HG03460 (cell line): Measurements from ENCODE around the gene LRRC32.
A peak's percentile ranks its signal among the peaks of the same experiment; 100 is the strongest.
"Not testable (repeated sequence)": the region's sequence is repeated elsewhere in the genome, so short reads cannot be mapped to it uniquely, and the experiment has no call there.

Source experiments
- ATAC-seq: cut with Tn5 transposase; IDR thresholded peaks from one replicate; pipeline ENCODE4 v1.9.1; 2021; ENCODE audit not compliant: unreplicated experiment

The LRRC32 gene

DNA sequence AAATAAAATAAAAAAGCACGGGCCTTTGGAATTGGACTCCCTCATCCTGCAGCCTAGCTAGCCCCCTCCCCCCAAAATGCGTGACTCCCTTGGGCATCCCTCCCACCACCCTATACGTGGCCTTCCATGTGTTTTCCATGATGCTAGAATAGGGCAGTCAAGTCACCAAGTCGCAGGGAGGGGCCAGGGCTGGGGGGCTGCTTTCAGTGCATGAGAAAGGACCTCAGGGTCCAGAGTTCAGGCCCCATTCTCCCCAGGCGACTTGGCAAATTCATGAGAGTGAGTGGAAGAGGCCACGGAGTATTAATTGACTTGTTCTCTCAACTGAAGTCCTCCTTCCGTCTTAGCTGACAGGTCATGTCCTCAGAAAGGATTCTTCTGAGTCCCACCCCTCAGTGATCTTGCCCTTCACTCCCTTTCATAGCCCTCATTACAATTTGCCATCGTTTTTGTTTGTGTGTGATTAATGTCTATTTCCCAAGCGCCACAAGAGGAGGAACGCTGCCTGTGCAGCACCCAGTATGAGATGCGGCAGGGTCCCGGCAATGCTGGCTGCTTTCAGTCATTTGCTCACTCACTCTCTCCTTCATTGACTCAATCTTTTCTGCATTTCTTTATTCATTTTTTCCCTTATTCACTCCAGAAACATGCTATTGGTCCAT, 17.4 kb downstream of the LRRC32 start:
- ATAC-seq, result no peak

DNA sequence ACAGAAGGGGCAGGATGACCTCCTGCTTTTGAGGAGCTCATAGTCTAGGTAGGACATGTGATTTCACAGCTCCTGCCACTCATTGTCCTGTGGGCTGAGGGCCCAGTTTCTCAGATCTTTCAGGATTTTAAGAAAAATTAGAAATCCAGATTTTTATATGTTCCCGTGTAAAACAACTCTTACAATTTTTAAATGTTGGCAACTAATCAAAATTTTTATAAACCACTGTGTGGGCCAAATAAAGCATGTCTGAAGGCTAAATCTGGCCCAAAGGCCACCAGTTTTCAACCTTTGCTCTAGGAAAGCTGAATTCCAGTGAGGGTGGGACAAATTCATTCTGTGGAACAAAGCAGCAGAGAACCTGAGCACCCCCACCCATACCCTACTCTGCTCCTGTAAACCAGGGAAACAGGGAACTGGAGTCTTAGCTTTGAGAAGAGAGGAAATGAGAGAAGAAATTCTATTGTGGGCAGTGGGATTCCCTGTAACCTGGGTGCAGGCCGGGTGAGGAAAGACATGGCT, 20.6 kb downstream of the LRRC32 start:
- ATAC-seq, result no peak

DNA sequence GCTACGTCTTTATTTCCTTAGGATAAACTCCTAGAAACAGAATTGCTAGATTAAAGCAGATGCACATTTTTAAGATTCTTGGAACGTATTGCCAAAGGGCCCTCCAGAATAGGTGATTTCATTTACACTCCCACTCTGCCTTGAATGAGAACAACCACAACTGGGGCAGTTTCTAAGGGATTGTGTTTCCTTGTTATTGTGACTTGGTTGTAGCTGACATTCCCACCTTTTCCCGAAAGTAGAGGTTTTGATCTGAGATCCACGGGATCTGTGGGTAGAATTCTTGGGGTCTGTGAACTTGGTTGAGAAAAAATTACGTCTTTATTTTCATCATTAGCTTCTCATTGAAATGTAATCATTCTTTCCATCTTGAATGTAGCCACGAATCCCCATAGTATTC, 21.5 kb downstream of the LRRC32 start:
- no peak for ATAC-seq

DNA sequence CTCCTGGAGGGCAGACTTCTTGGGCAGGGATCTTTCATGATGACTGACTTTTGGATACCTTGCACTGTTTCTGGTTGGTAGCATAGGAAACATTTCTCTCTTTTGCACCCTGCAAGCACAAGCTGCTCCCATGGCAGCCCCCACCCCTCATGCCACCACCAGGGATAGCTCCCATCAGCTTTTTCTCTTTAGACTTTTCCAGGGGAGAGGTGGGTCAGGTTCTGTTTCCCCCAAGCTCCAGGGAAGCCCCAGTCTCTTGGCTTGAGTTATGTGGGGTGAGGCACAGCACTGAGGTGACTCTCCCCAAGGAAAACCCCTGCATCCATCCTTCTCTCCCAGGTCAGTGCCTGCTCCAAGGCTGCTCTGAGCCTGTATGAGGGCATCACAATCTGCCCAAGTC, 22.5 kb downstream of the LRRC32 start:
- ATAC-seq, result no peak

DNA sequence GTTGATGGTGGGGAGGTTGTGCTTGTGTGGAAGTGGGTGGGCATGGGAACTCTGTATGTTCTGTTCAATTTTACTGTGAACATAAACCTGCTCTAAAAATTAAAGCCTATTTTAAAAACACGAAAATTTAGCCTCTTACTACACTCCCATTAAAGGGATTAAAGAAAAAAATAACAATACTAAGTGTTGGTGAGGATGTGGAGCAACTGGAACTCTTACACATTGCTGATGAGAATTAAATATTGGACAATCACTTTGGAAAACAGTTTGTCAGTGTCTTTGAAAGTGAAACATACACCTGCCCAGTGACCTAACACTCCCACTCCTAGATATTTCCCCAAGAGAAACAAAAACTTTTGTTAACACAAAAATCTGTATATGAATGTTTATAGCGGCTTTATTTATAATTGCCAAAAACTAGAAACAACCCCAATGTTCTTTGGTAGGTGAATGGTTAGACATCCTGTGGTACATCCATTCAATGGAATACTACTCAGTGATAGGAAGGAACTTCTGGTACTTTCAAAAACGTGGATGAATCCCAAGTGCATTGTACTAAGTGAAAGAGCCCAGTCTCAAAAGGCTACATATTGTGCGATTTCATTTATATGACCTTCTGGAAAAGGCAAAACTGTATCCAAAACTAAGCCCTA, 23.5 kb downstream of the LRRC32 start:
- no peak for ATAC-seq

DNA sequence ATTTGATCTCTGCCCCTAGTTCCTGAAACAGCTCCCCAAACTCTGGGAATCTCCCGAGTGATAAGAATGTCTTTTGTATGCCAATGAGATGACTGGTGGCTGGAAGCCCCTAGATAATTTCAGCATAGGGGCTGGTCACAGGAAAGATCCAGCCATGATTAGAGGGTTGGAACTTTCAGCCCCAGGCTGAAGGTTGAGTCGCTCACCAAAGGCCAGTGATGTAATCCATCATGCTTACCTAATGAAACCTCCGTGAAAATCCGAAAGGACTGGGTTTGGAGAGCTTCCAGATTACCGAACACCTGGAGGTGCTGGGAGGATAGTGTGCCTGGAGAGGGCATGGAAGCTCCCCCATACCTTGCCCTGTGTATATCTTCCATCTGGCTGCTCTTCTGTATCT, 26.0 kb downstream of the LRRC32 start:
- no peak for ATAC-seq

DNA sequence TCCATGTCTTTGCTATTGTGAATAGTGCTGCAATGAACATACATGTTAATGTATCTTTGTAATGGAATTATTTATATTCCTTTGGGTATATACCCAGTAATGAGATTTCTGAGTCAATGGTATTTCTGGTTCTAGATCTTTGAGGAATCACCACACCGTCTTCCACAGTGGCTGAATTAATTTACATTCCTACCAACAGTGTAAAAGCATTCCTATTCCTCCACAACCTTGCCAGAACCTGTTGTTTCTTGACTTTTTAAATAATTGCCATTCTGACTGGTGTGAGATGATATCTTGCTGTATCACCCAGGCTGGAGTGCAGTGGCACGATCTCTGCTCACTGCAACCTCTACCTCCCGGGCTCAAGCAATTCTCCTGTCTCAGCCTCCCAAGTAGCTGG, 26.8 kb downstream of the LRRC32 start:
- ATAC-seq, result not testable (repeated sequence)

DNA sequence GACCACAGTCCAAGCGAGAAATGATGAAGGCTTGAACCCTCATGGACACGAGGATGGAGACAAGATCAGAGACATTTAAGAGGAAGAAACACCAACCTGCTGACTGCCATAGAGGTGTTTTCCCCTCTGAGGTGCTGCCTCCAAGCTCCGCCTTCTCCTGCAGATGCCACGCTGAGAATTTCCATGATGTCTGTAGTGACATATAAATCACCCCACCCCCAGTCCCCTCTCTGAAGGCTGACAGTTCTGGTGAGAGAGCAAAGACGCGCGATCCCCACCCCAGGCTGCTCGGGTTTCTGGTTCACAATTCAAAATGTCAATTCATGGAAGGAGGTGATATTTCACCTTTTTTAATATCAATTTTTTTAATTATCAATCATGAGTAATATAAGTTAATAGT, 28.2 kb downstream of the LRRC32 start:
- ATAC-seq, result no peak

DNA sequence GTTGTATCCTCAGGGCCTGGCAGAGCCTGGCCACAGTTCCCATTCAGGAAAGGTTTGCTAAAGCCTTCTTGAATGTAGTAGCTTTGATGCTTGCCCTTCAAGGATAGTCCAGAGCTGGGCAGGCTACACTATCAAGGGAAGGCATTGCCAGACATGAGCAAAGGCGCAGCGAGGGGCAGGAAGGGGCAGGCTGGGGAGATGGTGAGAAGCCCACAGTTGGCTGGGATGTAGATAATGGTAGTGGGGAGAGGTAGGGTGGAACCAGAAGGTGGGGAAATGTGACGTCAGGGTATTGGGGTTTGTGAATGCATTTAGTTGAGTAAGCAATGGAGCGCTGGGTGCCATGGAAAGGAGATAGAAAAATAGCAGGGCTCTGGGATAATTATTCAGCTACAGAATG, 28.6 kb downstream of the LRRC32 start:
- ATAC-seq, result no peak

DNA sequence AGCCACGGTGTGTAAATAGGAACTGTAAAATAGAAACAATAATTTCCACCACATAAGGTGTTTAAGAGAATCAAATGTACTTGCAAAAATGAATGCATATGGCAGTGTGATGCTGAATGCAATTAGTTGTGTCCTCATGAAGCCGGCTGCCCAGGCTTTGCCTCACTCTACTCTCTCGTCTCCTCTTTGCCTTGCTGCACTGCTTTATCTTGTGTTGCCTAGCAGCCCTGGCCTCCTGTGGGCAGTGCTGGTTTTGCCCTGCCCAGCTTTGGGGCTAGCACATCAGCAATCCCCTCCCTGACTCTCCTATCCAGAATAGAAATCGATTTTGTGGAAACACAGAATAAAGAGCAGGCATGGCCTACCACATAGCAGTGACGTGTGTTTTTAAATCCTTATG, 30.0 kb downstream of the LRRC32 start:
- ATAC-seq, result no peak

DNA sequence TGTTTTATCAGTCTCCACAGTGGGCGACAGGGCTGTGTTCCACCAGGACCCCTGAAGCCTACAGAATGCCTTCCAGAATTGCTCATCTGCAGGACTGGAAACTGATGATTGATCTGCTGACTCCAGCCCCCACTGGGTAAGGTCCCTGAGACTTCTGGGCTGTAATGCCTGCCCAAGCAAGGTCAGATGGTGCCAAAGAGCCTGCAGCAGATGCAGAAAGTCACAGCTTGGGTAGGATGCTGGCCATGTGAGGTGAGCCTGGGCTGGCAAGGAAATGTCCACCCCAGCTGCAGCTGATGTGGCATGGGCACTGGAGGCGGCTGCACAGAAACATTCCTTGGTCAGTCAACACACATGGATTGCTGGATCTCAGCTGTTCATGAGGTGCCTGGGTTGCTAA, 30.9 kb downstream of the LRRC32 start:
- no peak for ATAC-seq

DNA sequence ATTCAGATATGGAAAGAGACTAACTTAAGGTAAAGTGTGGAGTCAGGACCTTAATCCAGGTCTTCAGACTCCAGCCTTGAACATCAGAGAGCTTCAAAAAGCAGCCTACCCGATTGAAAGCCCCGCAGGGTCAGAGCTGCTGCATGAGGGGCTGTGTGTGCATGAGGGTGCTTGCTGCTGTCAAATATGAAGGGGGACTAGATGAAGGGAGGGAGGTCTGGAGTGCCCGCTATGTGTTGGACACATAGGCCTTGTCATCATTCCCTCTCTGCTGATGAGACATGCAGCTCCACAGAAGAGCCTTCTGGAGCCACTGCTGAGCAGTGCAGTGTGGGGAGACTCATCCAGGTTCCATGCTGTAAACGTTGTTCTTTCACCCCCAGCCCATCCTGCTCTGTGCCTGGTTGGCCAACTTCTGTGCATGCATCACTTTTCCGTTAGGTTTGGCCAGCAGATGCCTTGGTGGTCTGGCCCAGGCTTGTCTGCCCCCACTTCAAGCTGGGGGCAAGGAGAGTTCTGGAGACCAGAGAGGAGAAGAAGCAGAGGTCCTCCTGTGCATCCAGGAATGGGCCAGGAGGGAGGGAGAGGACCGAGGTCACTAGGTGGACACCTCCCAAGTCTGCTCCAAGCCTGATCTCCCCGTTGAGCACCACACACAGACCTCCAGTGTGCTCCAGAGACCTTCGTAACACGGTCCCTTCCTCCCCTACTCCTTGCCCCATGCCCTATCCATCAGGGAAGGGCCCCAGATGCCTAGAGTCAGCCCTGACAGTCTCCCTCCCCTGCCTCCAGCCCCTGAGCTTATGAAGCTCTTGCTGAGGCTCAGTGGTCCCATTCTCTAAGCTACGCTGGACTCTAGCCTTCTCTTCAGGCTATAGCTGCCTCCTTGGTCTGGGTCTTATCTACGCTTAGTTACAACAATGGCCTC, 32.0 kb downstream of the LRRC32 start:
- no peak for ATAC-seq

DNA sequence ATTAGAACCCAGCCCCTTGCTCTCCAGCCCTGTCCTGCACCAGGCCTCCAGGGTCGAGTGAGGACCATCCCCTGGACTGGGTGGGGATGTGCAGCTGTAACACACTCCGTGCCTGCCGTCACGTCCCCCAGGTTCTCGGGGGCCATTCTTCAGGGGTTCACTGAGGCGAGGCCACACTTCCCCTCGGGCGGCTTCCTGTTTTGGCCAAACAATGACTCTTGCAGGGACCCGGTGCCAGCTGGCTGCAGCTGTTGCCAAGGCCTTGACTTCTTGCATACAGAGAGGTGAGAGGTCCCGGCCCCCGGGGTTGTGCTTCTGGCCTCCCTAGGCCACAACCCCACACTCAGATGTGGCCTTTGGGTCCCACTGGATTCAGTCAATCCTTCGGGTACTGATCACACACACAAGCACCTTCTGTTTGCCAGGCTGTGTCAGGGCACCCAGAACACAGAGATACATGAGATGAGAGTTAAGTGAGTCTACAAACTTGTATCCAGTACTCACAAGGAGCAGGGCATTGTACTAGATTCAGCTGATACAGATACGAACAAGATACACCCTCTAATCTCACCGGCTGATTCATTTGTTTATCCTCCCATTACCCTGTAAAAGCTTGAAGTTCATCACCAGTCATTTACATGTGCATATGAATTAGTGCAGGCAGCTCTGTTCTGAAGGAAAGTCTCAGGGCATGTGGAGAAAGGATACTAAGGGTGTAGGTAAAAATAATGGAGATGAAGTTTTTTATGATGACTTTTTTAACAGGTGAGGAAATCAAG, 32.9 kb downstream of the LRRC32 start:
- ATAC-seq, result peak; percentile 96

DNA sequence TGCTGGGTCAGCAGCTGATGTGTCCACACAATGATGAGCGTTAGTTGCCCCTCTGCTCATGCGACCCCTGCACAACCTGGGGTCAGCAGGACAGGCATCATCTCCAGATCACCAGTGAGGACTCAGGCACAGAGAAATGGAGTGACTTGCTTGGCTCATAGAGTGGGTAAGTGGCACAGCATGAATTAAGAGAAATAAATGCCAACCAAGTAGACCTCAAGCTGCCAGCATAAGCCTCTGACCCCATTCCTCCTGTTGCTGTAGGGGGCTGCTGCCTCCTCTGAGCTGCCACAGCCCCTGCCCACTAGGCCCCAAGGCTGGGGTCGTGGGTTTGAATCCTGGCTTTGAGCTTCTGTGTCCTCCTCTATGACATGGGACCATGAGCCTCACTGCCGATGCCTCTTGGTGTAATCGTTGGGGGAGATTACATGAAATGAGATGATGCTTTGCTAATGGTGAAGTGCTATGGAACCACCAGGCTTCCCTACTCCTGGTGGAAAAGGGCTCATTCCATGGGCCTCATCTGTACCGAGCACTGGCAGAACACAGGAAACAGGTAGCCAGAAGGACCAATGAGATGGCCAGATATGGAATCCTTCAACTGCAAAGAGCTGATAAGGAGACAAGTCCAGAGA, 33.6 kb downstream of the LRRC32 start:
- ATAC-seq, result no peak

DNA sequence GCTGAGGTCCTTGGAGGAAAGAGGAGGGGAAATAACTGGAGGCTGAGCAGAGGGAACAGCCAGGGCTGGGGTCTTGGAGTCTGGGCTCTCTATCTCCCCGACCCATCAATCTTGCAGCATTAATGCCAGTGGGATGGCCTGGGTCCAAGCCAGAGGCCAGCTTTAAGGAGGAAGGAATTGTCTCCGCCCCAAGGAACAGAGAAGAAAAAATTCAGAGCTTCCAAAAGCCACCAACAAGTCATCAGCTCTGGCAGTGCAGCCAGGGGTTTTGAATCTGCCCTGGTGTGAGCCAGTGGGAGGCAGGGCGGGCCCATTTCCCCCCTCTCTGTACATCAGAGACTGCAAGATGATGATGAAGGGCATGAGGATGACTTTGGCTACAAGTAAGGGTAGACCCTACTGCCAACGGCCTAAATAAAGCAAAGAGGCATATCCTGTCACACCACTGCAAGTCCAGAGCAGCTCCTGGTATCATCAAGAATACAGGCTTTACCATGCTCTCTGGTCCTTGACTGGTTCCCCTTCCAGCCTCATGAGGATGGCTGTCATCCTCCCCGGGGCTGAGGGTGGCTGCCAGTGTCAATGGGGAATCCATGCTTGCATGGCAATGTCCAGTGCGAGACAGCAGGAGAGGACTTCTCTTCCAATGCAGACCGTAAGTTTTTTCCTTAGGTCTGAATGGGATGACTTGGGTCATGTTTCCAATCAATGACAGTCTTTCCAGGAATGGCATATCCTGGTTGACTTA, 34.4 kb downstream of the LRRC32 start:
- ATAC-seq, result no peak

DNA sequence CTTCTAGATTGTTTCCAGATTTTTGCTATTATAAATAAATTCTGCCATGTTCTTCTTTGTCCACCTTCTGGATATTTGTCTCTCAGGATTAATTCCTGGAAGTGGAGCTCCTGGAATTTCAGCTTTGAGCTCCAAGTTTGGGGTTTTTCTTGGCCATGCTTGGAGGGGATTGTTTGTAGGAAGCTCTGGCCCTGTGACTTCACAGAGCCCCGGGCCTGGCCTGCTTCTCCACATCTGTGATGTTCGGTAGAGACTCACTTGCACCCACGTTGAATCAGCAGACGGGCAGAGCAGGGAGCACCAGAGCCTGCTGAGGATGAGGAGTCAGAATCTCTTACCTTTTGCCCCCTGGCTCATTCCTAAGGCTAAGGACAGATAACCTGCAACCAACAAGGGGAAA, 35.7 kb downstream of the LRRC32 start:
- ATAC-seq, result no peak

DNA sequence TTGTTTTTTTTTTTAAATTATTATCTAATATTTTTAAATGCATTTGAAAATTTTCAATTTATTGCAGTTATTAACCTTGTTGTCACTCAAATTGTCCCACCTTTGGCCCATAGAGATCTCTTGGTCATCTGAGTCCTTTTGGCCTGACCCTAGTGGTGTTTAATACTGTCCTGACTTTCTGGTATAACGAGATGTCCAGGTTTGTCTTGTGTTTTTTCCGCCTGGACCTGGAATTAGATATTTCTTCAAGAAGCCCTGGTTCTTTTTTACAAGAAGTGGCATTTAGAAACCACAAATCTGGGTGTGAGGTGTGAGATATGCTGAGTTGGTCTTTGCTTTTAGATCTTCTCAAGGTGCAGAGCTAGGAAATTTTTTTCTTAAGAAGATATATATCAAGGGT, 38.1 kb downstream of the LRRC32 start:
- no peak for ATAC-seq

DNA sequence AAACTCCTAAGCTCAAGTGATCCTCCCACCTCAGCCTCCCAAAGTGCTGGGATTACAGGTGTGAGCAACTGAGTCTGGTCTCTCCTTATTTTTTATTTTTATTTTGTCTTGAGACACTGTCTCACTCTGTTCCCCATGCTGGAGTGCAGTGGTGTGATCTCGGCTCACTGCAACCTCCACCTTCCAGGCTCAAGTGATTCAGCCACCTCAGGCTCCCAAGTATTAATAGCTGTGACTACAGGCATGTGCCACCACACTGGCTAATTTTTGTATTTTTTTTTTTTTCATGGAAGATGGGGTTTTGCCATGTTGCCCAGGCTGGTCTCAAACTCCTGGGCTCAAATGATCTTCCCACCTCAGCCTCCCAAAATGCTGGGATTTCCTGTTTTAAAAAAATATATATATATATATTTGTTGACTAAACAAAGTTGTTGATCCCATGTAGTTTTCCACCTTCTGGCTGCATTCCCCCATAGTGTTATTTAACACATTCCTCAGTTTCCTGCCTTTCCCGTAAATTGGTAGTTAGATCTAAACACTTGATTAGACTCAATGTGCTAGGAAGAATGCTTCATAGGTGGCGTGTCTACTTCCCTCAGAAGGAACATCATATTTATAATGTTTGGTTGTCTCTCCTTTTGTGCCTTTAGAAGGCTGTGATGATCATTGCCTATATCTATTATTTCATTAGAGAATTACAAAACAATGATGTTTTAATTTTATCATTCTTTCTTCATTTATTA, 38.8 kb downstream of the LRRC32 start:
- ATAC-seq, result no peak
